GM21528 (cell line): ENCODE data around the gene GBX1.

Experiments
- ATAC-seq: cut with Tn5 transposase; IDR thresholded peaks from one replicate; pipeline ENCODE4 v1.9.1; 2021; ENCODE audit warnings: mild to moderate bottlenecking, moderate library complexity; ENCODE audit not compliant: unreplicated experiment, low FRiP score

GBX1 gene

GRCh38 chr7:151194188-151194587, 26.7 kb upstream of the GBX1 start:
- ATAC-seq: no peak

- no peak for ATAC-seq
These were observed 25.9 kb upstream of the GBX1 start for GRCh38 chr7:151193203-151193978.

GRCh38 chr7:151192002-151192539, 24.6 kb upstream of the GBX1 start:
- ATAC-seq: no peak

GRCh38 chr7:151191544-151191943, 24.1 kb upstream of the GBX1 start:
- no peak for ATAC-seq

GRCh38 chr7:151189038-151189437, 21.5 kb upstream of the GBX1 start:
- ATAC-seq: no peak

GRCh38 chr7:151188252-151188542, 20.7 kb upstream of the GBX1 start:
- ATAC-seq: no peak

- ATAC-seq: no peak
These were observed 20.1 kb upstream of the GBX1 start for GRCh38 chr7:151187409-151188251.

- ATAC-seq: no peak
These were observed 19.3 kb upstream of the GBX1 start, which contains the start of gene ASB10 for GRCh38 chr7:151186640-151187408. TSS of gene ASB10 (minus strand) at chr7:151187250. CDS start at chr7:151187130, 120 bp downstream.

- no peak for ATAC-seq
These were observed 18.5 kb upstream of the GBX1 start for GRCh38 chr7:151185762-151186639.

- no peak for ATAC-seq
These were observed 13.5 kb upstream of the GBX1 start for GRCh38 chr7:151181011-151181431.

- ATAC-seq: no peak
These were observed 12.5 kb upstream of the GBX1 start for GRCh38 chr7:151179946-151180345.

- ATAC-seq: no peak
These were observed 11.9 kb upstream of the GBX1 start for GRCh38 chr7:151179287-151179860.

- ATAC-seq: no peak
These were observed 11.3 kb upstream of the GBX1 start for GRCh38 chr7:151178831-151179230.

GRCh38 chr7:151178236-151178635, 10.7 kb upstream of the GBX1 start:
- no peak for ATAC-seq

- ATAC-seq: no peak
These were observed 9.8 kb upstream of the GBX1 start for GRCh38 chr7:151177310-151177709.

- ATAC-seq: no peak
These were observed 8.9 kb upstream of the GBX1 start for GRCh38 chr7:151176401-151176800.

- ATAC-seq: no peak
These were observed 8.4 kb upstream of the GBX1 start for GRCh38 chr7:151175793-151176311.

- ATAC-seq: no peak
These were observed 7.7 kb upstream of the GBX1 start for GRCh38 chr7:151175047-151175792.
